ENCODE results near the gene CATSPER4.
A peak's percentile ranks its signal among the peaks of the same experiment; 100 is the strongest.
"Not testable (repeated sequence)": the region's sequence is repeated elsewhere in the genome, so short reads cannot be mapped to it uniquely, and the experiment has no call there.

Gene CATSPER4

DNA sequence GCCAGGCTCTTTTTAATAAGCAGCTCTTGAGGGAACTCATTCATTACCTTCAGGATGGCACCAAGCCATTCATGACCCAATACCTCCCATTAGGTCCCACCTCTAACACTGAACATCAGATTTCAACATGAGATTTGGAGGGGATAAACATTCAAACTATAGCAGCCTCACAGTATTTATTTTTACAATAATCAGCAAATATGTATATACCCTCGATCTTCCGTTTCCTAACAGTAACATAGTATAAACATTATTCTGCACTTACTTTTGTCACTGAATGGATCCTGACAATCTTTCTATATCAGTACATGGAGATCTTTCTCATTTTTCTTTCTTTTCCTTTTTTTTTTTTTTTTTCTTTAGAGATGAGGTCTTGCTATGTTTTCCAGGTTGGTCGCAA lies 5.4 kb downstream of the CATSPER4 start:
- DNase-seq = no peak

DNA sequence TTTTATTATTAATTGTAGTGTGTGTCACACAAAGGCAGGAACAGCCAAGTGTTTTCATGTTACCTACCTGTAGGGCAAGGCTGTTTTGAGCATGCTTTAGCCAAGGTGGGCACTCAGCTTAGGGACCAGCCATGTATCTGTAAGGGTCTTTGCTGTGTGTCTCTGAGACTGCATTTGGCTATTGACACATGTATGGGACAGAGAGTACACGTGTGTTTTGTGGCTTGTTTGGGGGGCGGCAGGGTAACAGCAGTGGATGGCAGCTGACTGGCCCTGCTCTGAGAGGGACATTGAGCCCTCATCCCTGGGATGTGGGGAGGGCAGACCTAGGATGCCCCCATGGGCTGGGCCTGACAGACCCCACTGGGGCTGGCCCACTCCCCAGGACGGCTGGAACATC lies 6.9 kb downstream of the CATSPER4 start:
- DNase-seq = no peak

DNA sequence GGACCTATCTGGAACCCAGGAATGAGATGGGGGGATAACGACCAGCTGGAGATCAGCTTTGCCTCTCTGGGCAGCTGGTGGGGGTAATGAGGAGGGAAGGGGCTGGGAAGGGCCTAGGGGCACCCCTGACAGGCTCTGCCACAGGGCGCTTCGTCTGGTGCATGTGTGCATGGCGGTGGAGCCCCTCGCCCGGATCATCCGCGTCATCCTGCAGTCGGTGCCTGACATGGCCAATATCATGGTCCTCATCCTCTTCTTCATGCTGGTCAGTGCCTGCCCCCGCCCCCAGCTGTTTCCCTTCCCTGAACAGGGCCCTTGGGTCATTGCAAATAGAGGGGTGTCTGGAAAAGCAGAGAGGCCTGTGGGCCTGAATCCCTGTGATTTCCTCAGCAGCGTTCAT lies 7.4 kb downstream of the CATSPER4 start:
- DNase-seq = no peak

DNA sequence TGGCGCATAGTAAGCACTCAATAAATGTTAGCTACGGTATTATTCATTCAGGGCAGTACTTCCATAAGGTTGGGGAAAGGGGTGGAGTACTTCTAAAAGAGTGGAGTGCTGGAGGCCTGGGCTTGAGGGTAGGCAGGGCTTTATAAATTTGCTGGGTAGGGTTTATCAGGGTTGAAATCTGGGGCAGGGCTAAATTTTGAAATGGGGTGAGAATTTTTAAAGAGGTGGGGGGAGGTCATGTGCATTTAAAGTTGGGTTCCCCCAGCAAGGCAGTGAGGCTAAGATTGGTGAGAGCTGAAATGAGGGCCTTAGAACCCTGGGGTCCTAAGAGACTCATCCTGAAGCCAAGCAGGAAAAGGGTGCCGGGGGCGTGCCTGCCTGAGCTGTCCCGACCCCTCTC lies 10.0 kb downstream of the CATSPER4 start:
- no peak for DNase-seq

DNA sequence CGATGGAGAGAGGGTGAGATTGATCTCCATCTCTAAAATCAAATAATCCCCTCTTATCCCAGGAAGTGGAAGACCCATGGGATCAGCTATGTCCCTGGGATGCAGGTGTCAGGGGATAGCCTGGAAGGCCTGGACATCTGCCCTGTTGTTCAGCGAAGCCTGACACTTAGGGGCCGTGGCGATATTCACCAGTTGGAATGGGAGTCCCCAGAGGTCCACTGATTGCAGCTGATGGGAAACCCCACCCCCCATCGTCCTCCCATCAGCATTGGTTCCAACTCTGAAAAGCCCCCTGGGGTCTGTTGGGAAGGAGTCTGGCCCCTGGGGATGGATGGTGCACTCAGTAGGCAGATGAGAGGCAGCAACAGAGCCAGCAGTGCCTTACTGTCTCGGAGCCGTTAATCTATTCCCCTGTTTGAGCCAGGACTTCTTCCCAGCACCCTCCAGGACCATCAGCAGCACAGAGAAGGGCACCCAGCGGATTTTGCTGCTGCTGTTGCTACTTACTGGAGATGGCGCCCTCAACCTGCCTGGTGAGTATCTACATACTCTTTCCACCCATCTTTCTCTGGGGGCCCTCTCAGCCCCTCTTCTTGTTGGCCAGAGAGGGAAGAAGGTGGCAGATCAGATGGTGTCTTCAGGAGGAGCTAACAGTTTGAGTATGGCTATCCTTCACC lies 13.4 kb downstream of the CATSPER4 start:
- no peak for DNase-seq

DNA sequence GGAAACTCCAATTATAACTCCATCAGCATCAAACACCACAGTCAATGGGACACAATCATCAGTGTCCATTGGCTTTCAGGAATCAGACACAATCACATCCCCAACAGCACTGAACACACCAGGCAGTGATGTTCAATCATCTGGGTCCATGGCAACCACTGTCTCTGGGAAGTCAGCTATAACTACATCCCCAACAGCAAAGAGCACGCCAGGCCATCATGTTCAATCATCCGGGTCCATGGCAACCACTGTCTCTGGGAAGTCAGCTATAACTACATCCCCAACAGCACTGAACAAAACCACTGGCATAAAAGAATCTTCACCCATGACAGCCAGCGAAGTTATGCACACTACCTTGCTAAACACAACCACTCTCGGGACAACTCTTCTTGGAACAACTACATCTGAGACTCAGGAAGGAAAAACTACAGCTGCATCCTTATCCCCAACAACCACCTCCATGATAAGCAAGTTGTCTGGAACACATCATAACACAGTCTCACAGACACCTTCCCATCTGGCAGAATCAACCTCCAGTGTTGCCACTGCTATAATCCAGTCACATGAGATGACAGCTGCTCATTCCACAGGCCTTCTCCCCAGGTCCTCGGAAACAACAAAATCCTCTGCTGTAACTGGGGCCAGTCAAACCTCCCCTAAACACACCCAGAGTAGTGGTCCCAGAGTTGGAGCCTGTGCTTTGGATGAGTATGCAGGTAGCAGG lies 19.9 kb downstream of the CATSPER4 start:
- no peak for DNase-seq

DNA sequence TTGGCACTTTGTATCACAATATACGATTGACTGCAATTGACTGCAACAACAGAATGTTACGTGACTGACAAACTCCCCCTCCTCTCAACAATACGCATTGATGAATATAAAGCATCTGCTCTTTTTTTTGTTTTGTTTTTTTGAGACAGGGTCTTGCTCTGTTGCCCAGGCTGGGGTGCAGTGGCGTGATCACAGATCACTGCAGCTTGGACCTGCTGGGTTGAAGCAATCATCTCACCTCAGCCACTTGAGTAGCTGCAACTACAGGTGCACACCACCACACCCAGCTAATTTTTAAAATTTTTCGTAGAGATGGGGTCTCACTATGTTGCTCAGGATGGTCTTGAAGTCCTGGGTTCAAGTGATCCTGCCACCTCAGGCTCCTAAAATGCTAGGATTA lies 22.3 kb downstream of the CATSPER4 start:
- DNase-seq = no peak

DNA sequence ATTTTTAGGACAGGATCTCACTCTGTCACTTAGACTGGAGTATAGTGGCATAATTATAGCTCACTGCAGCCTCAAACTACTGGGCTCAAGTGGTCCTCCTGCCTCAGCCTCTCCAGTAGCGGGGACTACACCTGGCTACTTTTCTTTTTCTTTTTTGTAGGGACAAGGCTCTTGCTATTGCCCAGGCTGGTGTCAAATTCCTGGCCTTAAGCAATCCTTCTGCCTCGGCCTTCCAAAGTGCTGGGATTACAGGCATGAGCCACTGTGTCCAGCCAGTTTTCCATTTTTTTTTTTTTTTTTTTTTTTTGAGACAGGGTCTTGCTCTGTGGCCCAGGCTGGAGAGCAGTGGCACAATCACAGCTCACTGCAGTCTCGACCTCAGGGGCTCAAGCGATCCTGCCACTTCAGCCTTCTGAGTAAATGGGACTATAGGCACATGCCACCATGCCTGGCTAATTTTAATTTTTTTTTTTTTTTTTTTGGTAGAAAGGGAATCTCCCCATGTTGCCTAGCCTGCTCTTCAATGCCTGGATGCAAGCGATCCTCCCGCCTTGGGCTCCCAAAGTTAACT lies 23.0 kb downstream of the CATSPER4 start:
- DNase-seq = no peak

DNA sequence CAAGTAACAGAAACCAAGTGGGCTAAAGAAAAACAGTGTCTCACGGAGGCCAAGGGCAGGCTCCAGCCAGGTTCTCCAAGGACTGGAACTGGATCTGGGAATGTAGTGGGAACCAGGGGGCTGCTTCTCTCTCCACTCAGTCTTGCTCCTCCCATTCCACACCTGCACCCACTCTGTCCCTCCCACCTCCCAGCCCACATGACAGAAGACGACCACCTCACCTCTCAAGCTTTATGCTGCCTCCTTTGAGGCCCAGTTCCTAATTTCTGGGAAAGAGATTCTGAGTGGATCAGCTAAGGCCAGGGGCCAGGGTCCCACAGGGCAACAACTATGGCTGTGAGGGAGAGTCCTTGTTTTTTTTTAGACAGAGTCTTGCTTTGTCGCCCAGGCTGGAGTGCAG lies 24.8 kb downstream of the CATSPER4 start:
- DNase-seq = no peak

DNA sequence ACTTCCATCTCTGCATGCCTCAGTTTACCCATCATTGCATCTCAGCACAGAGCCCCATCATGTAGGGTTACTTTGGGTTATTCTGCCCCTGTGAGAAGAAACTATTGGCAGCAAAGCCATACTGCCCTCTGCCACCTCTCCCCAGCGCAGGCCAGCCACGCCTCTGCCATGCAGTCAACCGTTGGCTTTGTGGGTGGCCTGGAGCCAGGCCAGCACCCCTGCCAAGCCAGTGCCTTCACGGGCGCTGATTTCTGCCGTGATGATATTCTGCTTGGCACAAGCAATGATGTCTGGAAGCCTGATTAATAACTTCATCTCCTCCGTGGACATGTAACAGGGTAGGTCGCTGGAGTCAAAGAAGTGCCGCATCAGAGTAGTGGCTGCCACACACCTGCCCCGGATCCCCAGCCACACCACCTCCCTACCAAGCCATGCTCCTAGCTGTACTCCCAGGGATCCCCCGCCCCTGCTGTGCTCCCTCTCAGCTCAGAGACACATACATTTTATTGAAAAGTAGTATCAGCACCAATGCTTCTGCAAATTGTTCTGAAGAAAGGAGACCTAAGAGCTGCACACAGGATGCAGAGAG lies 28.6 kb downstream of the CATSPER4 start:
- no peak for DNase-seq

DNA sequence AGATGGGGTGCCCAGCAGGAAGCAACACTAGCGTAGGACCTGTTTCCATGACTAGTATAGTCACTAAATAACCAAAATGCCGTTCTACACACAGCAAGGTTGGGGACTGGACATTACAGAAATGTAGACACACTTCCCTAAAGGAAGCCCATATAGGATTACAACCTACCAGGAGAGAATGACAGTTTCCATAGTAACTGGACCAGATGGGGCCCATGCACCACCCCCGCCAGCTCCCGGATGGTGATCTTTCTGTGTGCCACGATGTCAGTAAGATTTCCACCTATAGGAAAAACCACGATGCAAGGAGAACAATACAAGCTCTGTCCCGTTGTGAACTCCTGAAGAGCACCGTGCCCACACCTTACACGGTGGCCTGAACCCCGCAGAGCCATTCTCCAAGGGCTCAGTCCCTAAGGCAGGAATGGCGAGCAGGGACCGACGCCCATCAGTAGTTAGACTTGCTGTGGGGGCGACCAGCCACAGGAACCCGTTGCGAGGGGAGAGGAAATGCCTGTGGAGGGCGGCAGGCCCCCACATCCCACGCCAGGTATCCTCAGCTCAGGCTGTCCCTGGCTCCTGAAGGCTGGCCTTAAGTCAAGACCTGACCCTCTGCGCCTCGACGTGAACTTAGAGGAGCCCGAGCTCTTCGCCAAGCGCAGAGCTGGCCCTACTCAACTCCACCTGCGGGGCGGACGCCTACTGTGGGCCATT lies 30.0 kb downstream of the CATSPER4 start:
- no peak for DNase-seq

DNA sequence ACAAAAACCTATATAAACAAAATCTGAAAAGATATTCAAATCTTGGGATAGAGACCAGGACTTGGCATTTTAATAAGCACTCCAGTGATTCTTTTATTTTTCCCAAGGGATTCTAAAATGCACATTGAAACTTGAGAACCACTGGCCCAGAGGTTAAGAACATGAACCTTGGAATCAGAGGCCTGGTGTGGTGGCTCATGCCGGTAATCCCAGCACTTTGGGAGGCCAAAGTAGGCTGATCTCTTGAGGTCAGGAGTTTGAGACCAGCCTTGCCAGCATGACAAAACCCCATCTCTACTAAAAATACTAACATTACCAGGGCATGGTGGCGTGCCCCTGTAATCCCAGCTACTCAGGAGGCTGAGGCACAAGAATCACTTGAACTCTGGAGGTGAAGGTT lies 30.7 kb downstream of the CATSPER4 start:
- no peak for DNase-seq

DNA sequence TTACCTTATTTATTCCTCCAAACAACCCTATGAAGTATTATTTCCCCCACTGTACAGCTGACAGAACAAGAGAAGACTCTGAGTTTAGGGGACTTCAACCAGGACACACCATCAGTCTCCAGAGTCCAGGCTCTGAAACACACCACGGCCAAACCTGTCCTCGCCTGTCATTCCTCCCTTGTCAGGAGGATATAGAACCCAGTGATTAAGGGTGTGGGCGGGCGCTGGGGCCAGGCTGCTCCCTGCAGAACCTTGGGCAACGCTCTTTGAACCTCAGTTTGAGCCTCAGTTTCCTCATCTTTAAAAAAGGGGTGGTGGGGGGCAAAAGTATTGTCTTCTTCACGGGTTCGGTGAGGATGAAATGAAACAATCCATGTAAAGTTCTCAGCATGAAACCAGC lies 34.2 kb downstream of the CATSPER4 start:
- DNase-seq = no peak

DNA sequence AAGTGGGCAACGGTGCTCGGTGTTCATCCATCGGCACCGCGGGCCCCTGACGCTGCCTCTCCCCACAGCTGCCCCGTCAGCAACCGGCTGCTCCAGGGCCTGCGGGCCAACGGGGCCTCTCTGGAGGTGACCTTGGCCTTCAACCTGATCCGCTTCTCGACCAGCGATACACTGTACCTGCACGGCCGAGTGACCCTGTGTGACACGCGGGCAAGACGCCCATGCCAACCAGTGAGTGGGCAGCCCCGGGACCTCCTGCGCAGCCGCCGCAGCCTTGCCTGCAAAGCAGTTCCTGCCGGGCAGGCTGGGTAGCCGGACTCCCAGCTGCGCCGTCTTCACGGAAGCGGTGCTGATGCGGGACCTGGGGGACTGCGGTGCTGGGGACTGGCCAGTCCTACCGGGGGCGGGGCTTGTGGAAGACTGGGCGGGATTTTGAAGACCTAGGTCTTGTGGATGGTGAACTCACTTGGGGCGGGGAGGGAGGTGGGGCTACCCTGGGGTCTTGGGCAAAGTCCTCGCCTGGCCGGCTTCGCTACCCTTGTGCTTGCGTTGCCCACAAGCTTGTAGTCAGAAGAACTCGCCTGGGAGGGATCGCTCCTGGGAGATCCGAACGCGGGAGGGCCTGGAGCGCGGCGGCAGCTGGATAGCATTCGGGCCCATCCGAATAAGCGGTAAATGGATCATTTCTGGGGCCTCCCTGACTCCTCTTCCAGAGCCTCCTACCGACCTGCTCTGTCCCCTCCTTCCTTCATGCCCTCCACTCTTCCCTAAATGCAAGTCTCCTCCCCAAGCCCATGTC lies 34.8 kb downstream of the CATSPER4 start:
- peak in 10 of 14 donors; percentile 15 to 60 (median 32) for DNase-seq

DNA sequence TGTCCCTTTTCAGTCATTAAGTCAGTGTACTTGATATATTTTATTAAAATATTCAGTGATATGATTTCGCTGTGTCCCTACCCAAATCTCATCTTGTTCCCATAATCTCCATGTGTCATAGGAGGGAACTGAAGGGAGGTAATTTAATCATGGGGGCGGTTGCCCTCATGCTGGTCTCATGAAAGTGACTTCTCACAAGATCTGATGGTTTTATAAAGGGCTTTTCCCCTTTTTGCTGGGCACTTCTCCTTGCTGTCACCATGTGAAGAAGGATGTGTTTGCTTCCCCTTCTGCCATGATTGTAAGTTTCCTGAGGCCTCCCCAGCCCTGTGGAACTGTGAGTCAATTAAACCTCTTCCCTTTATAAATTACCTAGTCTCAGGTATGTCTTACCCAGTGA lies 40.3 kb downstream of the CATSPER4 start:
- not testable (repeated sequence) for DNase-seq

DNA sequence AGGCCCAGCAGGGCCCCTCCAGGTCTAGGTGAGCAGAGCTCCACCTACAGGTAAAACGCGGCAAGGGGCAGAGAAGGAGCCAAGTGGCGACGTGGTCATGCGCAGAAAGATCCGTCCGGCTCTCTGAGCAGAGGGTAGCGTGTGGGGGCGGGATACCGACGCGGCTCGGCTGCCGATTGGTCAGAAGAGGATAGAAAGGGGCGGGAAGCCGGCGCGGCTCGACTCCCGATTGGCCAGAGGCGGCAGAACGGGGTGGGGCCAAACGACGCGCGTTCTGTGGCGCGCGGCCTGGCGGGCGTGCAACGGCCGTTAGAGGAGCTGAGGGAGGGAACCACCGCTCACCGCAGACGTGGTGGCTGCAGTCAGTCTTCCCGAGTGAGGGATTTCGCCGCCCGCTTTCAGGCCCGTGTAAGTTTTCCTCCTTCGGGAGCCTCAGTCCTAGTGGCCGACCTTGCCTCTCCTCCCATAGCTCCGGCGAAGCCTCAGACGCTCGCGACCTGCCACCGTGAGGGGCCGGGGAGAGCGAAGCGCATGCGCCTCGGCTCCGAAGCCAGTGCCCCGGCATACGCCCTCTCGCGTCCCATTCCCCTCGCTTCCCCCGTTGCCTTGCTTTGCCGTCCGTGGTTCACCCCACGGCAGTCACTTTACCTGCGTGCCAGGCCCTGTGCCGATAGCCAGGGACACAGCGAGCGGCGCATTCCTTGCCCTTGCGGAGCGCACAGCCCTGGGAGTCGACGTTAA lies 43.7 kb downstream of the CATSPER4 start, which contains the start of gene CEP85:
Gene CEP85 (plus strand): TSS at position 298 of the 741 bp plus-strand sequence. CDS start 5,584 bp downstream, outside the sequence.
- DNase-seq = peak; percentile 89 to 98 (median 97)

DNA sequence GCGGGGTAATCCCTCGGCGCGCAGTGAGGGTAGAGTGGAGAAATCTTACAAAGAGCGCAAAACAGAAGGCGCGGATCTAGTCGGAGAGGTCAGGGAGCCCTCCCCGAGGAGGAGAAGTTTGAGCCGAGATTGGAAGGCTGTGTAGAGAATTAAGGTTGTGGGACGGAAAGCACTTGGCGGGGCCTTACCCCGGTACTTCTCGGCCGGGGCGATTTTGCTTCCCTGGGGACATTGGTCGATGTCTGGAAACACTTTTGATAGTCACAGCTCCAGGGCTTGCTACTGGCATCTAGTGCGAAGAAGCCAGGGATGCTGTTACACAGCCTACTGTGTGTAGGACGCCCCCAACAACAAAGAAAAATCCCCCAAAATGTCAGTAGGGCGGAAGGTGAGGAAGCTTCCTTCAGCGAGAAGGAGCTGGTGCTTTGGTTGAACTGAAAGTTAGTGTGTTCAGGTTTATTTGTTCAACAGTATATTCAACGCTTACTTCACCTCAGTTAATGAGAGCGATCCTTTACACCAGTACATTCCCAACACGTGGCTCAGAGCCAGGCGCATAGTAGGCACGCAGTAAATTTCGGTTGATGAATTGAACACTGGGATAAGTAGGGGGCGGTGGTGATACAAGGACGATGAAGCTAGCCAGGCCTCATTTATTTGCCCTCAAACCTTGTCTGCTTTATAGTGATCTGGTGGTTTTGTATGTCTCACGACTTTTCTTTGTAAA lies 44.4 kb downstream of the CATSPER4 start:
- DNase-seq = peak in 5 of 14 donors; percentile 16 to 39 (median 34)

DNA sequence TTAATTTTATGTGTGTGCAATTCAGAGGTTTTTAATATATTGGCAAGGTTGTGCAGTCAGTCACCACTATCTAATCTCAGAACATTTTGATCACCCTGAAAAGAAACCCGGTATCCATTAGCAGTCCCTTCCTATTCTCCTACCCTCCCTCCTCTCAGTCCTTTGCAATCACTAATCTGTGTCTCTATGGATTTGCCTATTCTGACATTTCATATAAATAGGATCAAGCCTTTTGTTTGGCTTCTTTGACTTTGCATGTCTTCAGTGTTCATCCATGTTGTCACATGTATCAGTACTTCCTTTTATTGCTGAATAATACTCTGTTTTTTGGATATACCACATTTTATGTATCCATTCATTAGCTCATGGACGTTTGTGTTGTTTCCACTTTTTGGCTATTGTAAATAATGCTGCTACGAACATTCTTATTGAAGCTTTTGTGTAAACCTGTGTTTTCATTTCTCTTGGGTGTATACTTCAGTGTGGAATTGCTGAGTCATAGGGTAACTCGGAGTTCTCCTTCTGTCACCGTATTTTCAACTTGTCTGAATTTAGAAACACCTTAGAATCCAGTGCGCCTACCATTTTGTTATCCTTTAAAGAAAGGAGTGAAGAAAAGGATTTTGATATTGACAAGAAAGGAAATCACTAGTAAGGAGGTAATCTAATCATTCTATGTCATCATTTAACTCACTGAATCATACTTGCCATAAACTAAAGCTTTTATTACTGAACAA lies 47.0 kb downstream of the CATSPER4 start:
- DNase-seq = no peak

DNA sequence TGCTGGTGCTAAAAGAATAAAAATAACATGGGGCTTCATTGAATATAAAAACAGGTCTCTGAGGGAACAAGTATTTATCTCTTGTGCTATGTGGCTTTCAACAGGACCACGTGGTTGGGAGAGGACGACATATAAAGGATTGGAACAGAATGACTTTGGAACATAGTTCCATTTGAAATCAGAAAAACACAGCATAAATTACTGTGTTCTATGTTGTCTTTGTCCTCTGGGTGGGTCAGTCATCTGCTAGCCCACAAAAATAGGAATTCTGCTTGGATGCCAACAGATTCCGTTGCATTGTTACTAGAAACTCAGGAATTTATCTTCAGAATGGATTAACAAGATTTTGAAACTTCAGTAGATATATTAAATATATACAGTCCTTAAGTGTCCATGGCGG lies 49.5 kb downstream of the CATSPER4 start:
- DNase-seq = peak in 2 of 14 donors; percentile 3 to 9
